AG09309 (cell line): ENCODE measurements around the gene ZMYND12.

ENCODE experiments used
- DNase-seq: peaks from one replicate; pipeline ENCODE4 v3.0.0-alpha.2; 2010; ENCODE audit warnings: low read depth
- H3K4me3 ChIP-seq: 2 replicates; pipeline ENCODE4 v1.5.1; 2011; ENCODE audit warnings: mild to moderate bottlenecking, low read depth, low read length, moderate library complexity; ENCODE audit not compliant: control insufficient read depth
- CTCF ChIP-seq: IDR thresholded peaks from 2 replicates; pipeline ENCODE4 v1.5.1; 2011; ENCODE audit warnings: mild to moderate bottlenecking, low read depth, low read length, inconsistent platforms; ENCODE audit not compliant: insufficient read depth, control insufficient read depth; ENCODE audit errors: missing control alignments

The ZMYND12 gene

GRCh38 chr1:42430286-42431135 lies 25.3 kb downstream of the ZMYND12 start:
- TF ChIP-seq CTCF: no peak
- H3K4me3 ChIP-seq: no peak overlapping the region
- no peak for DNase-seq

DNA sequence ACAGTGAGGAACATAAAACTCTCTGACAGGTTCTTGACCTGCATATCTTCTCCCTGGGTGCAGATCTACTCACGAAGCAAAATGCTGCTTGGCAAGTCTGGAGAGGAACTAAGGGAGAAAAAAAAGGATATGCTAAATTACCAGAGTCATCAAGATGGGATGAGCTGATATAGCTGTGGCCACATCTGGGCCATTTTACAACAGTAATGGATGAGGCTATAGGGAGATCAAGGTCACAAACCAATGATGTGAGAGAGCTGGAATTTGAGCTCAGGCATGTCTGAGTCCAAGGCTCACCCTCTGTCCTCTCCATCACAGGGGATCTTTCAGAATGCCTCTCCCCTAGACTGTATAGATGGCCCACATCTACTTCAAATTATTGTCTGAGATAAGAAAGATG lies 26.2 kb downstream of the ZMYND12 start:
- no peak for TF ChIP-seq CTCF
- DNase-seq: no peak
- no peak overlapping the region for H3K4me3 ChIP-seq

GRCh38 chr1:42427240-42427639 lies 28.6 kb downstream of the ZMYND12 start:
- TF ChIP-seq CTCF: no peak
- H3K4me3 ChIP-seq: no peak overlapping the region
- no peak for DNase-seq

- DNase-seq: no peak
Measured at GRCh38 chr1:42424201-42424600, 31.6 kb downstream of the ZMYND12 start.

GRCh38 chr1:42423681-42424080 lies 32.1 kb downstream of the ZMYND12 start:
- no peak for TF ChIP-seq CTCF
- no peak for DNase-seq
- H3K4me3 ChIP-seq: no peak overlapping the region

More at GRCh38 chr1:42424201-42424600, 31.6 kb downstream of the ZMYND12 start:
- no peak overlapping the region for H3K4me3 ChIP-seq
- no peak for TF ChIP-seq CTCF

DNA sequence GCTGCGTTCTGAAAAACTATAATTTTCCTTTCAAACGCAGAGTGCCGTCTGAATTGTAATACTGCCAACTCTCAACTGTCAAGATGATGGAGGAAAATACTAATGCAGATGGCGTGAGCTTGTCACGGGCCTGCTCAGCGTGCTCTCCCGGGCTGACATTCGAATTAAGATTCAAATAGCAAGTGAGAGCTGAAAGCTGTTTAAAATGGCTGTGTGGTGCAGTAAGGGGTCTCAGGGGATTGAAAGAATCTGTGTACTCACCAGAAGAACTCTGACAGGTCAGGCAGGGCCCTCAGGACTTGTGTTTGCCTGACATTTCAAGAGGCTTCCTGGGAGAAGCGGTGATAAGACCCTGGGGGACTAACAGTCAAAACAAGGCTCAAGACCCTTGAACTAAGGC lies 33.1 kb downstream of the ZMYND12 start:
- TF ChIP-seq CTCF: no peak
- DNase-seq: no peak
- no peak overlapping the region for H3K4me3 ChIP-seq
